ENCODE measurements around the gene STX8. TPM values are rescaled to one million over a fixed set of nuclear protein-coding genes. Genes with fewer than 3 reads are reported as not detected.

Gene STX8
- total and polyA plus RNA-seq, 4 donors, result 14.7 to 39.5 (median 28.7) TPM

DNA sequence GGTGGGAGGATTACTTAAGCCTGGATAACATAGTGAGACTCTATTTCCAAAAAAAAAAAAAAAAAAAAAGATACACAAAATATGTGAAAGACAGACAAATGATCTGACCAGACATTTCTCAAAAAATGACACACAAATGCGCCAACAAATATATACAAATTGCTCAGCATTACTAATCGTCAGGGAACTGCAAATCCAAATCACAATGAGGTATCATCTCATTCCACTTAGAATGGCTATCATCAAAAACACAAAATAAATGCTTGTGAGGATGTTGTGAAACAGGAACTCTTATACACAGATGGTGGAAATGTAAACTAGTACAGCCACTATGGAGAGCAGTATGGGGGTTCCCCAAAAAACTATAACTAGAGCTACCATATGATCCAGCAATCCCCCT is 62.4 kb downstream of the STX8 start (continued):
- TF ChIP-seq, protein P1, sequence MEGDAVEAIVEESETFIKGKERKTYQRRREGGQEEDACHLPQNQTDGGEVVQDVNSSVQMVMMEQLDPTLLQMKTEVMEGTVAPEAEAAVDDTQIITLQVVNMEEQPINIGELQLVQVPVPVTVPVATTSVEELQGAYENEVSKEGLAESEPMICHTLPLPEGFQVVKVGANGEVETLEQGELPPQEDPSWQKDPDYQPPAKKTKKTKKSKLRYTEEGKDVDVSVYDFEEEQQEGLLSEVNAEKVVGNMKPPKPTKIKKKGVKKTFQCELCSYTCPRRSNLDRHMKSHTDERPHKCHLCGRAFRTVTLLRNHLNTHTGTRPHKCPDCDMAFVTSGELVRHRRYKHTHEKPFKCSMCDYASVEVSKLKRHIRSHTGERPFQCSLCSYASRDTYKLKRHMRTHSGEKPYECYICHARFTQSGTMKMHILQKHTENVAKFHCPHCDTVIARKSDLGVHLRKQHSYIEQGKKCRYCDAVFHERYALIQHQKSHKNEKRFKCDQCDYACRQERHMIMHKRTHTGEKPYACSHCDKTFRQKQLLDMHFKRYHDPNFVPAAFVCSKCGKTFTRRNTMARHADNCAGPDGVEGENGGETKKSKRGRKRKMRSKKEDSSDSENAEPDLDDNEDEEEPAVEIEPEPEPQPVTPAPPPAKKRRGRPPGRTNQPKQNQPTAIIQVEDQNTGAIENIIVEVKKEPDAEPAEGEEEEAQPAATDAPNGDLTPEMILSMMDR (IDR thresholded peaks at IDR 0.05; ENCODE audit: low read depth, low read length, missing input control), result no peak

DNA sequence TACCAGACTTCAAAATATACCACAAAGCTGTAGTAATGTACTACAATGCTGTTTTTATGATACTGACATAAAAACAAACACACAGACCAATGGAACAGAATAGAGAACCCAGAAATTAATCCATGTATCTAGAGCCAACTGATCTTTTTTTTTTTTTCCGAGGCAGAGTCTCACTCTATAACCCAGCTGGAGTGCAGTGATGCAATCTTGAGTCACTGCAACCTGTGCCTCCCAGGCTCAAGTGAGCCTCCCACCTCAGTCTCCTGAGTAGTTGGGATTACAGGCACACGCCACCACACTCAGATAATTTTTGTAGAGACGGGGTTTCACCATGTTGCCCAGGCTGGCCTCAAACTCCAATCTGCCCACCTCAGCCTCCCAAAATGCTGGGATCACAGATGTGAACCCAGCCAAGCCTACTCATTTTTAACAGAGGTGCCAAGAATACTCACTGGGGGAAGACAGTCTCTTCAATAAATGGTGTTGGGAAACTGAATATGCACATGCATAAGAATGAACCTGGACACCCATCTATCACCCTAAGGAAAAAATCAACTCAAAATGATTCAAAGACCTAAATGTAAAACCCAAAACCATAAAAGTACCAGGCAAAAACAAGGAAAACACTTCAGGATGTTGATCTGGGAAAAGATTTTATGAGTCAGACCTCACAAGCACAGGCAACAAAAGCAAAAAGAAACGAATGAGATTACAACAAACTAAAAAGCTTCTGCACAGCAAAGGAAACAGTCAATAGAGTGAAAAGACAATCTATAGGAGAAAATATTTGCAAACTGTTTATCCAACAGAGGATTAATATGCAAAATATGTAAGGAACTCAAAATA is 63.1 kb downstream of the STX8 start:
- Histone ChIP-seq H3K9me3 (ENCODE audit: control insufficient read depth in 4 of 4, low read length in 3 of 4) (peaks cover 0 to 2% (median 0%) of the 10 kb centered on the region in 4 donors), H3K27ac (ENCODE audit: low read depth in 1 of 2, low read length in 2 of 2) (no peak overlapping the region), H3K27me3 (ENCODE audit: control insufficient read depth in 4 of 4, insufficient read depth in 4 of 4, low read length in 3 of 4) (no peaks in the 10 kb centered on the region), H3K36me3 (ENCODE audit: control insufficient read depth in 4 of 4, insufficient read depth in 3 of 4, low read depth in 1 of 4, low read length in 3 of 4) (no peaks in the 10 kb centered on the region), H3K4me1 (ENCODE audit: control insufficient read depth in 4 of 4, insufficient read depth in 4 of 4, low read length in 3 of 4) (no peaks in the 10 kb centered on the region), H3K4me3 (ENCODE audit: low read depth in 1 of 3, low read length in 3 of 3) (no peak overlapping the region), H3K9ac (ENCODE audit: low read depth in 1 of 2, low read length in 2 of 2) (no peak overlapping the region)
- no peak for DNase-seq (ENCODE audit: low spot score)
- 81% methylated on average over 4 of the region's 4 CpGs for WGBS
- no peak for TF ChIP-seq TAF1 (conservative IDR thresholded peaks at IDR 0.05)
- no peak for TF ChIP-seq FOXA2 (IDR thresholded peaks at IDR 0.05)
- TF ChIP-seq, protein P2, sequence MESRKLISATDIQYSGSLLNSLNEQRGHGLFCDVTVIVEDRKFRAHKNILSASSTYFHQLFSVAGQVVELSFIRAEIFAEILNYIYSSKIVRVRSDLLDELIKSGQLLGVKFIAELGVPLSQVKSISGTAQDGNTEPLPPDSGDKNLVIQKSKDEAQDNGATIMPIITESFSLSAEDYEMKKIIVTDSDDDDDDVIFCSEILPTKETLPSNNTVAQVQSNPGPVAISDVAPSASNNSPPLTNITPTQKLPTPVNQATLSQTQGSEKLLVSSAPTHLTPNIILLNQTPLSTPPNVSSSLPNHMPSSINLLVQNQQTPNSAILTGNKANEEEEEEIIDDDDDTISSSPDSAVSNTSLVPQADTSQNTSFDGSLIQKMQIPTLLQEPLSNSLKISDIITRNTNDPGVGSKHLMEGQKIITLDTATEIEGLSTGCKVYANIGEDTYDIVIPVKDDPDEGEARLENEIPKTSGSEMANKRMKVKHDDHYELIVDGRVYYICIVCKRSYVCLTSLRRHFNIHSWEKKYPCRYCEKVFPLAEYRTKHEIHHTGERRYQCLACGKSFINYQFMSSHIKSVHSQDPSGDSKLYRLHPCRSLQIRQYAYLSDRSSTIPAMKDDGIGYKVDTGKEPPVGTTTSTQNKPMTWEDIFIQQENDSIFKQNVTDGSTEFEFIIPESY (IDR thresholded peaks at IDR 0.05), result no peak
- no peak for TF ChIP-seq HNF4A (conservative IDR thresholded peaks at IDR 0.05)
- no peak for TF ChIP-seq JUND (IDR thresholded peaks at IDR 0.05)

DNA sequence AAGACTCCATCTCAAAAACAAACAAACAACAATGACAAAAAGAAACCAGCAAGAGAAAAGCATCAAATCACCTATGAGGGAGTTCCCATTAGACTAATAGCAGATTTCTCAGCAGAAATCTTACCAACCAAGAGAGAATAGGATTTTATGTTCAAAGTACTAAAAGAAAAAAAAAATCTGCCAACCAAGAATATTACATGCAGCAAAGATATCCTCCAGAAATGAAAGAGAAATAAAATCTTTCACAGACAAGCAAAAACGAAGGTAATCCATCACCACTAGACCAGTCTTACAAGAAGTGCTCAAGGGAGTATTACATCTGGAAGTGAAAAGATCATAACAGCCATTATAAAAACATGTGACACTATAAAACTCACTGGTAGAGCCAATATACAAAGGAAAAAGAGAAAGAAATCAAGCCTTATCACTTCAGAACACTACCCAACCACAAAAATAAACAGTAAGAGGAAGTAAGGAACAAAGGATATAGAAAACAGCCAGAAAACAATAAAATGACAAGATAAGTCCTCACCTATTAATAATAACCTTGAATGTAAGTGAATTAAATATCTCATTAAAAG is 66.3 kb downstream of the STX8 start:
- 88% methylated on average over 1 of the region's 1 CpG for WGBS
- H3K4me3 ChIP-seq (ENCODE audit: low read depth in 1 of 3, low read length in 3 of 3), result no peak overlapping the region
- no peak for DNase-seq (ENCODE audit: low spot score)
- H3K9me3 ChIP-seq (ENCODE audit: control insufficient read depth in 4 of 4, low read length in 3 of 4), result peaks cover 0 to 2% (median 0%) of the 10 kb centered on the region in 4 donors
- H3K36me3 ChIP-seq (ENCODE audit: control insufficient read depth in 4 of 4, insufficient read depth in 3 of 4, low read depth in 1 of 4, low read length in 3 of 4), result no peaks in the 10 kb centered on the region
- H3K9ac ChIP-seq (ENCODE audit: low read depth in 1 of 2, low read length in 2 of 2), result no peak overlapping the region
- no peaks in the 10 kb centered on the region for H3K4me1 ChIP-seq (ENCODE audit: control insufficient read depth in 4 of 4, insufficient read depth in 4 of 4, low read length in 3 of 4)
- H3K27ac ChIP-seq (ENCODE audit: low read depth in 1 of 2, low read length in 2 of 2), result no peak overlapping the region
- H3K27me3 ChIP-seq (ENCODE audit: control insufficient read depth in 4 of 4, insufficient read depth in 4 of 4, low read length in 3 of 4), result no peaks in the 10 kb centered on the region
- TF ChIP-seq RAD21 (IDR thresholded peaks at IDR 0.05) (no peak), HNF4G (IDR thresholded peaks at IDR 0.05) (no peak), HNF4A (conservative IDR thresholded peaks at IDR 0.05) (no peak), YY1 (IDR thresholded peaks at IDR 0.05) (no peak), JUND (IDR thresholded peaks at IDR 0.05) (no peak), TAF1 (conservative IDR thresholded peaks at IDR 0.05) (no peak), RXRA (IDR thresholded peaks at IDR 0.05) (no peak), NR2F2 (IDR thresholded peaks at IDR 0.05) (no peak), FOXA1 (IDR thresholded peaks at IDR 0.05) (no peak), EGR1 (IDR thresholded peaks at IDR 0.05; ENCODE audit: low read depth in 2 of 2) (no peak), FOXA2 (IDR thresholded peaks at IDR 0.05) (no peak), SP1 (IDR thresholded peaks at IDR 0.05) (no peak), GABPA (IDR thresholded peaks at IDR 0.05 in 1 of 2, conservative IDR thresholded peaks at IDR 0.05 in 1 of 2) (no peak)
- TF ChIP-seq, protein P2 (IDR thresholded peaks at IDR 0.05), result no peak
- TF ChIP-seq, protein P3, sequence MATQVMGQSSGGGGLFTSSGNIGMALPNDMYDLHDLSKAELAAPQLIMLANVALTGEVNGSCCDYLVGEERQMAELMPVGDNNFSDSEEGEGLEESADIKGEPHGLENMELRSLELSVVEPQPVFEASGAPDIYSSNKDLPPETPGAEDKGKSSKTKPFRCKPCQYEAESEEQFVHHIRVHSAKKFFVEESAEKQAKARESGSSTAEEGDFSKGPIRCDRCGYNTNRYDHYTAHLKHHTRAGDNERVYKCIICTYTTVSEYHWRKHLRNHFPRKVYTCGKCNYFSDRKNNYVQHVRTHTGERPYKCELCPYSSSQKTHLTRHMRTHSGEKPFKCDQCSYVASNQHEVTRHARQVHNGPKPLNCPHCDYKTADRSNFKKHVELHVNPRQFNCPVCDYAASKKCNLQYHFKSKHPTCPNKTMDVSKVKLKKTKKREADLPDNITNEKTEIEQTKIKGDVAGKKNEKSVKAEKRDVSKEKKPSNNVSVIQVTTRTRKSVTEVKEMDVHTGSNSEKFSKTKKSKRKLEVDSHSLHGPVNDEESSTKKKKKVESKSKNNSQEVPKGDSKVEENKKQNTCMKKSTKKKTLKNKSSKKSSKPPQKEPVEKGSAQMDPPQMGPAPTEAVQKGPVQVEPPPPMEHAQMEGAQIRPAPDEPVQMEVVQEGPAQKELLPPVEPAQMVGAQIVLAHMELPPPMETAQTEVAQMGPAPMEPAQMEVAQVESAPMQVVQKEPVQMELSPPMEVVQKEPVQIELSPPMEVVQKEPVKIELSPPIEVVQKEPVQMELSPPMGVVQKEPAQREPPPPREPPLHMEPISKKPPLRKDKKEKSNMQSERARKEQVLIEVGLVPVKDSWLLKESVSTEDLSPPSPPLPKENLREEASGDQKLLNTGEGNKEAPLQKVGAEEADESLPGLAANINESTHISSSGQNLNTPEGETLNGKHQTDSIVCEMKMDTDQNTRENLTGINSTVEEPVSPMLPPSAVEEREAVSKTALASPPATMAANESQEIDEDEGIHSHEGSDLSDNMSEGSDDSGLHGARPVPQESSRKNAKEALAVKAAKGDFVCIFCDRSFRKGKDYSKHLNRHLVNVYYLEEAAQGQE (IDR thresholded peaks at IDR 0.05), result no peak
- TF ChIP-seq, protein P4, sequence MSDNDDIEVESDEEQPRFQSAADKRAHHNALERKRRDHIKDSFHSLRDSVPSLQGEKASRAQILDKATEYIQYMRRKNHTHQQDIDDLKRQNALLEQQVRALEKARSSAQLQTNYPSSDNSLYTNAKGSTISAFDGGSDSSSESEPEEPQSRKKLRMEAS (IDR thresholded peaks at IDR 0.05), result no peak
- TF ChIP-seq, protein P5, sequence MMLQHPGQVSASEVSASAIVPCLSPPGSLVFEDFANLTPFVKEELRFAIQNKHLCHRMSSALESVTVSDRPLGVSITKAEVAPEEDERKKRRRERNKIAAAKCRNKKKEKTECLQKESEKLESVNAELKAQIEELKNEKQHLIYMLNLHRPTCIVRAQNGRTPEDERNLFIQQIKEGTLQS (IDR thresholded peaks at IDR 0.05), result no peak

Measured in liver (tissue), 9 donors.